Heart right ventricle (tissue), 16 donors: ENCODE data around the gene TMEM143. TPM values are rescaled to one million over a fixed set of nuclear protein-coding genes. Genes with fewer than 3 reads are reported as not detected.

Experiments
- ATAC-seq, 8 donors: fragments of 200-7000 bp; cut with Tn5 transposase; one replicate each; pipeline ENCODE4 v1.9.1; 2020; ENCODE audit warnings: mild to moderate bottlenecking in 8 of 8, moderate library complexity in 8 of 8, moderate number of reproducible peaks in 1 of 8
- DNase-seq, 2 donors: peaks; one replicate each; pipeline ENCODE4 v3.0.0-alpha.2; 2020
- H3K27ac ChIP-seq, 10 donors: fragments of 200-600 bp; sonication (generic) in 2 of 10; one replicate each; pipeline versions ENCODE4 v1.5.0 to v1.8.0; 2020 to 2022; ENCODE audit warnings: mild to moderate bottlenecking in 3 of 10
- H3K27me3 ChIP-seq, 7 donors: fragments of 200-600 bp; one replicate each; pipeline ENCODE4 v1.8.0; 2021 to 2022; ENCODE audit warnings: mild to moderate bottlenecking in 2 of 7
- H3K36me3 ChIP-seq, 9 donors: fragments of 200-600 bp; sonication (generic) in 1 of 9; one replicate each; pipeline versions ENCODE4 v1.5.0 to v1.8.0; 2020 to 2022; ENCODE audit warnings: mild to moderate bottlenecking in 2 of 9
- H3K4me1 ChIP-seq, 9 donors: fragments of 200-600 bp; sonication (generic) in 1 of 9; one replicate each; pipeline versions ENCODE4 v1.5.0 to v1.8.0; 2020 to 2022; ENCODE audit warnings: mild to moderate bottlenecking in 4 of 9
- H3K4me3 ChIP-seq, 10 donors: fragments of 200-600 bp; sonication (generic) in 2 of 10; one replicate each; pipeline versions ENCODE4 v1.5.0 to v1.8.0; 2020 to 2022; ENCODE audit warnings: mild to moderate bottlenecking in 7 of 10, moderate library complexity in 2 of 10
- H3K9me3 ChIP-seq, 11 donors: fragments of 200-600 bp in 10 of 11; sonication (generic) in 2 of 11; one replicate each; pipeline versions ENCODE4 v1.5.0 to v1.8.0; 2013 to 2022; ENCODE audit warnings: mild to moderate bottlenecking in 2 of 11, control low read depth in 1 of 11, moderate library complexity in 1 of 11
- CTCF ChIP-seq, 9 donors: fragments of 200-600 bp; sonication (generic) in 2 of 9; IDR thresholded peaks; one replicate each; pipeline versions ENCODE4 v1.5.0 to v1.8.0; 2021 to 2022; ENCODE audit warnings: antibody characterized with exemption in 9 of 9, mild to moderate bottlenecking in 5 of 9, moderate library complexity in 1 of 9
- WGBS, 2 donors: extraction: QIAGEN DNeasy Blood & Tissue Kit; methylation state at CpG; one replicate each; pipeline ENCODE4 v1.1.7; 2013; ENCODE audit warnings: inconsistent platforms in 1 of 2; 5-methylcytosine and 5-hydroxymethylcytosine counted together
- intact Hi-C, 10 donors: fragments of 100-400 bp; cut with DNase I; formaldehyde crosslinking; loops; one replicate each; pipeline versions ENCODE4 v1.11.1 to v1.14.2; 2022
- polyA plus RNA-seq, 2 donors: library from polyadenylated mRNA; stranded (reverse); fragments of 200-250 nt; gene quantifications; one replicate each; pipeline ENCODE4 v1.2.3, GENCODE V29; 2013
- total RNA-seq, 10 donors: library from RNA; stranded (reverse); fragmentation: NEBNext Ultra II Directional in 3 of 10; extraction: Animal tissue kit (Norgen Biotek cat#: 25700) in 3 of 10; gene quantifications; one replicate each; pipeline versions ENCODE4 v1.2.1 to v1.2.4, GENCODE V29; 2021 to 2023
- donor health status: Arrhythmogenic right ventricular cardiomyopathy.
- donor health status: ischemic (EF 13 %, LVEDD 7.1; RV severe dilation, severe dysfunction).
- donor health status: healthy with polysubstance abuse.
- donor health status: DM: no; HTN: yes; CAD: no.
- donor health status: DM: no; HTN: no; CAD: no.
- donor health status: ischemic (EF 25% LVEDD 6.9; RV normal size, moderate dysfunction).
- donor health status: ischemic (EF 25% LVEDD 5.7; RV mildly dilated, moderate dysfunction).
- donor health status: healthy.
- donor health status: DM: yes; HTN: yes; CAD: no.
- donor health status: Ischemic cardiomyopathy.
- donor health status: ischemic (EF 35%, LVEDD 5.7; RV mildly dilated, moderate dysfunction).
- donor health status: nonischemic (EF 11% LVEDD 7.7; RV severe dilation, severe dysfunction).
- donor health status: DM: yes; HTN: yes; CAD: no.
- donor health status: PGD.
- donor health status: ischemic (EF 29% LVEDD 5.4; RV normal size, mild dysfunction).
- donor health status: nonischemic (EF 23%, LVEDD 6.1; RV moderate dilation, normal function).

The TMEM143 gene
- total and polyA plus RNA-seq, 12 donors = 9.7 to 110 (median 80.4) TPM

DNA sequence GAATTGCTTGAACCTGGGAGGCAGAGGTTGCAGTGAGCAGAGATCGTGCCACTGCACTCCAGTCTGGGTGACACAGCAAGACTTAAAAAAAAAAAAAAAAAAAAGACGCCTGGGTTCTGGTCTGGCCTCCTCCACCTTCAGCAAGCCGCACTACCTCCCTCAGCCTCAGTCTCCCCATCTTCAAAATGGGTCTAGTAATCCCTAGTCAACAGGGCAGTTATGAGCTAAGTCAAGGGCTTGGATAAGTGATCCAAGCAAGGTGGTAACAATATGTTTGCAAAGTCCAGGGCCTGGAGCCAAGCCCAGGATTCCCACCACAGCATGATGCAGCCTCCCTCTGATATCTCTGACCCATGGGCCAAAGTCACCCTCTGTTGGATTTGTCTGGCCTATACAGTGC is 23.2 kb upstream of the TMEM143 start:
- Histone ChIP-seq H3K4me1 (peaks cover 0 to 5% (median 0%) of the 10 kb centered on the region in 9 donors), H3K27ac (no peak overlapping the region), H3K36me3 (peaks cover 0 to 76% (median 61%) of the 10 kb centered on the region in 9 donors), H3K27me3 (no peaks in the 10 kb centered on the region), H3K4me3 (no peak overlapping the region), H3K9me3 (no peaks in the 10 kb centered on the region)
- WGBS, 2 donors = 94 to 96% methylated on average over 3 of the region's 3 CpGs
- ATAC-seq (no peak), DNase-seq (no peak)
- intact Hi-C loops = no loop called here
- TF ChIP-seq CTCF (IDR thresholded peaks at IDR 0.05) = no peak

DNA sequence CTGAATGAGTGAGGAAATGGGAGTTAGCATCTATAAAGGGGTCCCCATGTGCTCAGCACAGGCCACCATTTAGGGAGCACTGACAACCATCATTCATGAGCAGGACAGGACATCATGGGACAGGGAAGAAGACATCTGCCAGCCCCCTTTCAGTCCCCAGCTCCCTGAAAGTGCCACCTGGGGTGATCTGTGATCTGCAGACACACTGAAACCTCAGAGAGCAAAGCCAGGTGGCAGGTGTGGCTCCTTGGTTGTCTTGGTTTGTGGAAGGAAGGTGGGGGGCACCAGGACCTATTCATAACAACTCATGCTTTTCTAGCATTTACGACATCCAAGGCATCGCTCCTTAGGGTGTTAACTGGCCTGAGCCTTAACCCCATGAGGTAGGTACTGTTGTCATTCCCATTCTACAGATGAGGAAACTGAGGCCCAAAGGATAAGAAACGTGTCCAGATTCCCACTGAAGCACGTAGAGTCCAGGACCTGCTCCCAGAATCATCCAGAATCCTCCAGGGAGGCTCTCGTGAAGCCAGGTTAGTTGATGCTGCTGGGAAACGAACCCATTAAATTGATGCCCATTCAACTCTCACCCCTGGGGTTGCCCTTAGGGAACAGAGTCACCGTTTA is 21.8 kb upstream of the TMEM143 start:
- ATAC-seq = no peak
- Histone ChIP-seq H3K4me3 (no peak overlapping the region), H3K4me1 (peaks cover 0 to 5% (median 0%) of the 10 kb centered on the region in 9 donors), H3K36me3 (peaks cover 0 to 90% (median 69%) of the 10 kb centered on the region in 9 donors), H3K9me3 (no peaks in the 10 kb centered on the region), H3K27ac (no peak overlapping the region), H3K27me3 (no peaks in the 10 kb centered on the region)
- DNase-seq = no peak
- no peak for TF ChIP-seq CTCF (IDR thresholded peaks at IDR 0.05)
- WGBS, 2 donors = 85 to 93% methylated on average over 7 of the region's 7 CpGs
- intact Hi-C loops = no loop called here

GRCh38 chr19:48382286-48382685 is 18.5 kb upstream of the TMEM143 start:
- peaks cover 0 to 72% (median 51%) of the 10 kb centered on the region in 9 donors for H3K36me3 ChIP-seq
- H3K9me3 ChIP-seq = no peaks in the 10 kb centered on the region
- ATAC-seq (no peak), DNase-seq (no peak)
- no peak for TF ChIP-seq CTCF (IDR thresholded peaks at IDR 0.05)
- H3K27me3 ChIP-seq = no peaks in the 10 kb centered on the region
- intact Hi-C loops = no loop called here
- H3K4me1 ChIP-seq = no peaks in the 10 kb centered on the region
- 93 to 94% methylated on average over 8 of the region's 8 CpGs for WGBS, 2 donors
- H3K4me3 ChIP-seq = no peak overlapping the region
- no peak overlapping the region for H3K27ac ChIP-seq

DNA sequence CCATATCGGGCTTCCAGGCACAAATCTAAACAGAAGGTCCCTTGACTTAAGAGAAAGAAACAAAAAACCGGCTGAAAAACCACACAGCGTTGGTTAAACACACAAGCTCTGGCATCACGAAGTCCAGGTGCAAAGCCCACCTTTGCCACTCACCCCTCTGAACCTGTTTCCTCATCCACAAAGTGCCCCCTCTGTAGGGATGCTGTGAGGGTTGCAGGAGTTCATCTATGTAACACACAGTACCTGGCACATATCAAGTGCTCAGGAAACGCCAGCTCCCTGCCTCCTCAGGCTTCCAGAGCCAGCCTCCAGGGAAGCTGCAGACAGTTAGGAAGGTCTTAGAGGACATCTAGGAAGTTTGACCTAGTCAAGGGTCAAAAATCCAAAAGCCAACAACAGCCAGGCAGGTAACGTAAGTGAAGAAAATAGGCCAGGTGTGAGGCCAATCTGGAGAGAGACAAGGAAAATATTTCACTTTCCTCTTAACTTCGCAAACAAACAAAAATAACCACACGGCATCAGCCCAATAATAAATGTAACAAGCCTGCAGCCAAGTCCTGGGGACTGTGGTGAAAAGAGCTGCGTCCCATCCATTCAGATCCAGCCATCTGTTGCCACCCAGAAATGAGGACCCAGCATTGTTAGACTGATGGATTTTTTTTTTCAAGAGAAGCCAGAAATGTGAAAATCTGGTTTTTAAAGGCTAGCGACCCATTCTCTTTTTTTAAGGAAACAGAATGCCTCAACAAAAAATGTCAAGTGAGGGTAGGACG is 17.6 kb upstream of the TMEM143 start:
- TF ChIP-seq CTCF (IDR thresholded peaks at IDR 0.05) = no peak
- no peak for DNase-seq
- intact Hi-C loops = no loop called here
- Histone ChIP-seq H3K4me1 (no peaks in the 10 kb centered on the region), H3K36me3 (peaks cover 0 to 63% (median 44%) of the 10 kb centered on the region in 9 donors), H3K4me3 (no peak overlapping the region), H3K27me3 (no peaks in the 10 kb centered on the region), H3K9me3 (no peaks in the 10 kb centered on the region), H3K27ac (no peak overlapping the region)
- no peak for ATAC-seq
- 86 to 93% methylated on average over 11 of the region's 11 CpGs for WGBS, 2 donors
